Measurements from ENCODE around the gene TOP1. TPM values are rescaled to one million over a fixed set of nuclear protein-coding genes. Genes with fewer than 3 reads are reported as not detected.

The TOP1 gene
- polyA plus RNA-seq, 3 donors, result 6.9 to 11.5 (median 11.5) TPM

DNA sequence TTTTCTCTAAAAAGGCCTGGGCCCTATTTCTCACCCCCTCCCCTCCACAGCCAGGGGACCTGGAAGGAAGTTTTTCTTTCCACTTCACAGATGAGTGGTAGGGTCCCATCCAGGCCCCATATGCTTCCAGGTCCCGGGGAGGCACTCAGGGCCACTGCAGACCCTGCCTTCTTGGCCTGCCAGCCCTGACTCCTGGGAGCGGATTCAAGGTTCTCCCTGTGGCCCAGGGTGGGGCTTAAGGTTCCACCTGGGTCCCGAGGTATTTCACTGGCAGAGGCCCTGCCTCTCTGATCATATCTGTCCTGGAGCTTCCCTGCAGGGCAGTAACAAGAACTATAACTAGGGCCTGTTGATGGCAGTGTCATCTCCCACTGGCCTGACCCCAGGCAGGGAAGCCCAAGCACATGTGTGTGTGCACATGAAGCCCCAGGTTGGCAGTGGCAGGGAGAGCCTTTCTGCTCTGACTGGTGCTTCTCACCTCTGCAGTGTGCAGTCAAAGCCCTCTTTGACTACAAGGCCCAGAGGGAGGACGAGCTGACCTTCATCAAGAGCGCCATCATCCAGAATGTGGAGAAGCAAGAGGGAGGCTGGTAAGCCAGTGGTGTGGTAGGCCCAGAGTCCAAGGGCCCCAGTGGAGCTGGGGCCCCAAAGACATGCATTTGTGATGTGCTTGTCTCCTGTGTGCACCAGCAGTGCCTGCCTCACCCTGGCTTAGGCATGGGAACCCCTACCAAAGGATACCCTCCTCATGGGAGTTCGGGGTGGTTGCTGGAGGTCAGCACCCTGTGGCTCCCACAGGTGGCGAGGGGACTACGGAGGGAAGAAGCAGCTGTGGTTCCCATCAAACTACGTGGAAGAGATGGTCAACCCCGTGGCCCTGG is 139.9 kb downstream of the TOP1 start:
- Histone ChIP-seq H4K20me1 (ENCODE audit: insufficient read depth, low read length) (no peaks in the 10 kb centered on the region), H3K36me3 (replicated peaks in 1 of 2; ENCODE audit: control insufficient read depth in 1 of 2, insufficient read depth in 2 of 2, low read length in 2 of 2) (no peaks in the 10 kb centered on the region), H3K27ac (ENCODE audit: low read depth in 1 of 2, low read length in 2 of 2) (no peak overlapping the region), H3K79me2 (ENCODE audit: insufficient read depth, low read length) (no peaks in the 10 kb centered on the region), H3K4me3 (replicated peaks in 1 of 3; ENCODE audit: low read depth in 2 of 3, low read length in 3 of 3) (no peak overlapping the region), H3K4me2 (replicated peaks; ENCODE audit: extremely low read depth, low read length, poor library complexity, severe bottlenecking) (no peak overlapping the region), H3K9ac (ENCODE audit: insufficient read depth, low read length, poor library complexity, severe bottlenecking) (no peak overlapping the region), H2AFZ (ENCODE audit: insufficient read depth, low read depth, low read length, poor library complexity, severe bottlenecking) (no peak overlapping the region), H3K27me3 (ENCODE audit: control insufficient read depth in 2 of 2, insufficient read depth in 2 of 2, low read length in 2 of 2) (peaks cover 0 to 6% of the 10 kb centered on the region in 2 donors), H3K4me1 (ENCODE audit: control insufficient read depth in 1 of 2, insufficient read depth in 2 of 2, low read length in 2 of 2) (no peaks in the 10 kb centered on the region), H3K9me3 (replicated peaks in 1 of 2; ENCODE audit: control insufficient read depth in 1 of 2, insufficient read depth in 1 of 2, low read length in 2 of 2) (no peaks in the 10 kb centered on the region)
- Mint-ChIP-seq H3K36me3 (peaks cover 8 to 25% of the 10 kb centered on the region in 2 donors), H3K27me3 (ENCODE audit: low read depth in 3 of 3) (peaks cover 37 to 62% (median 40%) of the 10 kb centered on the region in 3 donors), H3K4me3 (no peak overlapping the region), H3K4me1 (no peaks in the 10 kb centered on the region), H3K27ac (no peak overlapping the region), H3K9me3 (peaks cover 0 to 2% (median 0%) of the 10 kb centered on the region in 7 donors)
- no peak for TF ChIP-seq CTCF (IDR thresholded peaks at IDR 0.05)
- no peak for DNase-seq
- 83% methylated on average over 8 of the region's 10 CpGs for WGBS (ENCODE audit: insufficient coverage)
- intact Hi-C loops (cut with micrococcal nuclease), result no loop called here

DNA sequence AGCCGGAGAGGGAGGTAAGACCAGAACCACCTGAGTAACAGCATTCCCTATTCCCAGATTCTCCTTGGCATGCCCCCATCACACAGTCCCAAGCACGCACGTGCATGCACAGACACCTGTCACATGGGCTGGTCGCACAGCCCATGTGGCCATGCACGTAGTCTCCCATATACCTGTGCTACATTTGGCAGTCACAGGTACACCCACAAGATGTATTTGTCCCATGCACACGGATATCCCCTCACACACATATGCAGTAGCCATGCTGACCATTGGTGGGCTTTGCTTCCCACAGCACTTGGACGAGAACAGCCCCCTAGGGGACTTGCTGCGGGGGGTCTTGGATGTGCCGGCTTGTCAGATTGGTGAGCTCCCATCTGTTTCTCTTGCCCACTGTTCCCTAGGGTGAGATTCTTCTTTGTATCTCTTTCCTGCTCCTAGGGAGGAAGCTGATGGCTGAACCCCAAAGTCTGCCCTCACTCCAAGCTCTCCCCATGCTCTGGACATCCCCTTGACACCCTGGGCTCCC is 140.6 kb downstream of the TOP1 start:
- Histone ChIP-seq H3K9me3 (replicated peaks in 1 of 2; ENCODE audit: control insufficient read depth in 1 of 2, insufficient read depth in 1 of 2, low read length in 2 of 2) (no peaks in the 10 kb centered on the region), H3K27ac (ENCODE audit: low read depth in 1 of 2, low read length in 2 of 2) (no peak overlapping the region), H4K20me1 (ENCODE audit: insufficient read depth, low read length) (no peaks in the 10 kb centered on the region), H3K4me1 (ENCODE audit: control insufficient read depth in 1 of 2, insufficient read depth in 2 of 2, low read length in 2 of 2) (no peaks in the 10 kb centered on the region), H3K9ac (ENCODE audit: insufficient read depth, low read length, poor library complexity, severe bottlenecking) (no peak overlapping the region), H2AFZ (ENCODE audit: insufficient read depth, low read depth, low read length, poor library complexity, severe bottlenecking) (no peak overlapping the region), H3K4me3 (replicated peaks in 1 of 3; ENCODE audit: low read depth in 2 of 3, low read length in 3 of 3) (no peak overlapping the region), H3K4me2 (replicated peaks; ENCODE audit: extremely low read depth, low read length, poor library complexity, severe bottlenecking) (no peak overlapping the region), H3K27me3 (ENCODE audit: control insufficient read depth in 2 of 2, insufficient read depth in 2 of 2, low read length in 2 of 2) (peaks cover 0 to 6% of the 10 kb centered on the region in 2 donors), H3K79me2 (ENCODE audit: insufficient read depth, low read length) (no peaks in the 10 kb centered on the region), H3K36me3 (replicated peaks in 1 of 2; ENCODE audit: control insufficient read depth in 1 of 2, insufficient read depth in 2 of 2, low read length in 2 of 2) (no peaks in the 10 kb centered on the region)
- peak overlapping the region in 1 of 2 donors; percentile 52 for H3K4me3 Mint-ChIP-seq
- peaks cover 0 to 2% (median 0%) of the 10 kb centered on the region in 7 donors for H3K9me3 Mint-ChIP-seq
- no peaks in the 10 kb centered on the region for H3K4me1 Mint-ChIP-seq
- peaks cover 31 to 60% (median 40%) of the 10 kb centered on the region in 3 donors for H3K27me3 Mint-ChIP-seq (ENCODE audit: low read depth in 3 of 3)
- peak overlapping the region in 1 of 7 donors; percentile 52 for H3K27ac Mint-ChIP-seq
- no peak for DNase-seq
- peaks cover 9 to 20% of the 10 kb centered on the region in 2 donors for H3K36me3 Mint-ChIP-seq
- TF ChIP-seq CTCF (IDR thresholded peaks at IDR 0.05), result no peak
- intact Hi-C loops (cut with micrococcal nuclease), result no loop called here
- WGBS (ENCODE audit: insufficient coverage), result 97% methylated on average over 9 of the region's 9 CpGs

Measured in CD14-positive monocyte (primary cell).